Omental fat pad (tissue), 4 donors: Measurements from ENCODE around the gene PKNOX2. TPM values are rescaled to one million over a fixed set of nuclear protein-coding genes. Genes with fewer than 3 reads are reported as not detected.

Experiments
- ATAC-seq: fragments of 150-250 bp; one replicate; pipeline ENCODE4 v1.9.1; 2016; ENCODE audit warnings: mild to moderate bottlenecking, moderate library complexity; ENCODE audit not compliant: low FRiP score
- DNase-seq: peaks from one replicate; pipeline ENCODE4 v3.0.0-alpha.2; 2019; ENCODE audit warnings: low spot score
- CTCF ChIP-seq, 3 donors: fragments of 450-650 bp; IDR thresholded peaks; one replicate each; pipeline ENCODE4 v1.5.1; 2016 to 2017; ENCODE audit warnings: antibody characterized with exemption in 3 of 3, mild to moderate bottlenecking in 3 of 3, moderate library complexity in 2 of 3
- small RNA-seq: library from RNA; depleted of rRNA; stranded (forward); fragments of <200 nt; gene quantifications from one replicate; pipeline ENCODE3, GENCODE V24; 2016
- total RNA-seq, 4 donors: library from RNA; depleted of rRNA; stranded (reverse); fragments of >200 nt; gene quantifications; one replicate each; pipeline ENCODE4 v1.1.0, GENCODE V29; 2016

Gene PKNOX2
- total RNA-seq, 4 donors from 2014 or later, result 0.19 to 2.7 (median 0.82) TPM

- DNase-seq (no peak), ATAC-seq (no peak)
- no peak for TF ChIP-seq CTCF (IDR thresholded peaks at IDR 0.05)
Observed at GRCh38 chr11:125465701-125466100, 301.1 kb downstream of the PKNOX2 start.

- ATAC-seq (no peak), DNase-seq (no peak)
- no peak for TF ChIP-seq CTCF (IDR thresholded peaks at IDR 0.05)
Observed at GRCh38 chr11:125468025-125468424, 303.5 kb downstream of the PKNOX2 start.

GRCh38 chr11:125468852-125469251 lies 304.3 kb downstream of the PKNOX2 start:
- TF ChIP-seq CTCF (IDR thresholded peaks at IDR 0.05), result no peak
- ATAC-seq (no peak), DNase-seq (no peak)

GRCh38 chr11:125470355-125470754 lies 305.8 kb downstream of the PKNOX2 start:
- no peak for ATAC-seq
- no peak for DNase-seq
- no peak for TF ChIP-seq CTCF (IDR thresholded peaks at IDR 0.05)

- ATAC-seq (no peak), DNase-seq (no peak)
- no peak for TF ChIP-seq CTCF (IDR thresholded peaks at IDR 0.05)
Observed at GRCh38 chr11:125476721-125477120, 312.2 kb downstream of the PKNOX2 start.

GRCh38 chr11:125479137-125479536 lies 314.6 kb downstream of the PKNOX2 start:
- DNase-seq (no peak), ATAC-seq (no peak)
- TF ChIP-seq CTCF (IDR thresholded peaks at IDR 0.05), result no peak

GRCh38 chr11:125481531-125481930 lies 317.0 kb downstream of the PKNOX2 start:
- DNase-seq, result no peak
- TF ChIP-seq CTCF (IDR thresholded peaks at IDR 0.05), result no peak
- no peak for ATAC-seq

Small RNA genes within 50 kb of the gene (small RNA-seq; reads per million reads assigned to genes)
- gene RNU6-321P, result not detected

Other genes with a start within 250 kb of the PKNOX2 start
- gene HEPN1, start 245.5 kb upstream of the PKNOX2 start, total RNA-seq, result under 1 TPM in 1 of 4 donors, not detected in 3; 0.56 TPM
- gene HEPACAM, start 228.7 kb upstream of the PKNOX2 start, total RNA-seq, result 10 to 100 TPM in 3 of 4 donors, 1 to 10 TPM in 1; 8.5 to 37.3 (median 21.3) TPM
- gene CCDC15, start 210.5 kb upstream of the PKNOX2 start, total RNA-seq, result 1 to 10 TPM in 3 of 4 donors, under 1 TPM in 1; 0.88 to 2.4 (median 1.1) TPM
- gene SLC37A2, start 101.4 kb upstream of the PKNOX2 start, total RNA-seq, result 10 to 100 TPM; 15.6 to 26.0 (median 21.5) TPM
- 10 to 100 TPM; 17.0 to 24.4 (median 21.9) TPM for gene TMEM218, start 53.1 kb upstream of the PKNOX2 start, total RNA-seq